Measurements from ENCODE around the gene ZCCHC7.

DNA sequence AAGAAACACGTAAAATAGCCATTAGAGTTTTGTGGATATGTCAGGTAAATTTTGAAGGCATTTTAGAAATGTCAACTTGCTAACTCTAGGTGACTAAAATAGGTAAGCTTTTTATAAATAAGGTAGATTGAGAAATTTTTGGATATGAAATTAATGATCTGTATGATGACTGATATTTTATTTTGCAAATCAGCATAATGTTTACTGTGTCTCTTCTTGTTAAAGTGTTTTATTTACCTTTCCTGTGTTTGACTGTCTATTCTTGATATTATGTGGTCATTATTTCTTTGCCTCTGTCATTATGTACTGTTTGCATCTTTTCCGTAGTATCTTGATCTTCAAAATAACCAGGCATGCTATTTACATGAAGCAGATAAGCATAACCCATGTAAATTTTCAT lies 58.4 kb downstream of the ZCCHC7 start:
- TF ChIP-seq, protein P1, sequence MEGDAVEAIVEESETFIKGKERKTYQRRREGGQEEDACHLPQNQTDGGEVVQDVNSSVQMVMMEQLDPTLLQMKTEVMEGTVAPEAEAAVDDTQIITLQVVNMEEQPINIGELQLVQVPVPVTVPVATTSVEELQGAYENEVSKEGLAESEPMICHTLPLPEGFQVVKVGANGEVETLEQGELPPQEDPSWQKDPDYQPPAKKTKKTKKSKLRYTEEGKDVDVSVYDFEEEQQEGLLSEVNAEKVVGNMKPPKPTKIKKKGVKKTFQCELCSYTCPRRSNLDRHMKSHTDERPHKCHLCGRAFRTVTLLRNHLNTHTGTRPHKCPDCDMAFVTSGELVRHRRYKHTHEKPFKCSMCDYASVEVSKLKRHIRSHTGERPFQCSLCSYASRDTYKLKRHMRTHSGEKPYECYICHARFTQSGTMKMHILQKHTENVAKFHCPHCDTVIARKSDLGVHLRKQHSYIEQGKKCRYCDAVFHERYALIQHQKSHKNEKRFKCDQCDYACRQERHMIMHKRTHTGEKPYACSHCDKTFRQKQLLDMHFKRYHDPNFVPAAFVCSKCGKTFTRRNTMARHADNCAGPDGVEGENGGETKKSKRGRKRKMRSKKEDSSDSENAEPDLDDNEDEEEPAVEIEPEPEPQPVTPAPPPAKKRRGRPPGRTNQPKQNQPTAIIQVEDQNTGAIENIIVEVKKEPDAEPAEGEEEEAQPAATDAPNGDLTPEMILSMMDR (IDR thresholded peaks at IDR 0.05; ENCODE audit: insufficient read depth, low read length): no peak
- no peak for TF ChIP-seq POLR2AphosphoS5 (IDR thresholded peaks at IDR 0.05; ENCODE audit: low read depth)
- no peak for TF ChIP-seq SPI1 (IDR thresholded peaks at IDR 0.05; ENCODE audit: borderline replicate concordance, low read depth)
- no peak for TF ChIP-seq GABPA (IDR thresholded peaks at IDR 0.05; ENCODE audit: low read depth)
- TF ChIP-seq REST (IDR thresholded peaks at IDR 0.05; ENCODE audit: insufficient replicate concordance, low read depth): no peak

Measured in HL-60 (cell line).